OCI-LY1 (cell line): ENCODE measurements around the gene C1QTNF3.
"Not testable (repeated sequence)": the region's sequence is repeated elsewhere in the genome, so short reads cannot be mapped to it uniquely, and the experiment has no call there.

Experiments used
- H2AFZ ChIP-seq: fragments of 200-600 bp; sonication (generic), shearing (Covaris generic); 2 replicates; pipeline ENCODE4 v1.6.0; 2014; ENCODE audit warnings: antibody characterized with exemption, mild to moderate bottlenecking, low read length
- H3F3A ChIP-seq: fragments of 200-600 bp; sonication (generic), shearing (Covaris generic); 2 replicates; pipeline ENCODE4 v1.6.0; 2014; ENCODE audit warnings: mild to moderate bottlenecking, antibody characterized with exemption, low read length, moderate library complexity; ENCODE audit not compliant: insufficient read depth
- H3K27ac ChIP-seq: fragments of 200-600 bp; sonication (generic); 2 replicates; pipeline ENCODE4 v1.5.1; 2014; ENCODE audit warnings: low read length, mixed run types, mild to moderate bottlenecking, low read depth; ENCODE audit not compliant: poor library complexity, severe bottlenecking
- H3K27me3 ChIP-seq: fragments of 200-600 bp; sonication (generic); 2 replicates; pipeline ENCODE4 v1.6.0; 2014; ENCODE audit warnings: antibody characterized with exemption, mild to moderate bottlenecking, low read length, moderate library complexity; ENCODE audit not compliant: insufficient read depth
- H3K36me3 ChIP-seq: fragments of 200-600 bp; sonication (generic); 2 replicates; pipeline ENCODE4 v1.6.1; 2014; ENCODE audit warnings: mild to moderate bottlenecking, antibody characterized with exemption, low read length, moderate library complexity, mixed read lengths; ENCODE audit not compliant: insufficient read depth
- H3K4me1 ChIP-seq: fragments of 200-600 bp; sonication (generic); 2 replicates; pipeline ENCODE4 v1.5.1; 2014; ENCODE audit warnings: mild to moderate bottlenecking, low read length, moderate library complexity; ENCODE audit not compliant: insufficient read depth, severe bottlenecking
- H3K4me2 ChIP-seq: fragments of 200-600 bp; sonication (generic), shearing (Covaris generic); 2 replicates; pipeline ENCODE4 v1.6.1; 2014; ENCODE audit warnings: low read length
- H3K4me3 ChIP-seq: fragments of 200-600 bp; sonication (generic); 2 replicates; pipeline ENCODE4 v1.5.1; 2014; ENCODE audit warnings: low read length, low read depth, mild to moderate bottlenecking, mixed read lengths; ENCODE audit not compliant: poor library complexity, severe bottlenecking
- H3K79me2 ChIP-seq: fragments of 200-600 bp; shearing (Covaris generic); 2 replicates; pipeline ENCODE4 v1.6.1; 2016; ENCODE audit warnings: mixed run types, low read length, mixed read lengths; ENCODE audit not compliant: insufficient read depth
- H3K9ac ChIP-seq: fragments of 200-600 bp; sonication (generic), shearing (Covaris generic); 2 replicates; pipeline ENCODE4 v1.6.1; 2014; ENCODE audit warnings: mild to moderate bottlenecking, low read length, mixed read lengths
- H3K9me2 ChIP-seq: fragments of 200-600 bp; sonication (generic), shearing (Covaris generic); 2 replicates; pipeline ENCODE4 v1.6.1; 2014; ENCODE audit warnings: low read depth, mild to moderate bottlenecking, low read length, mixed read lengths
- H3K9me3 ChIP-seq: fragments of 200-600 bp; shearing (Covaris generic); 2 replicates; pipeline ENCODE4 v1.6.1; 2014; ENCODE audit warnings: low read length, mixed read lengths
- H4K20me1 ChIP-seq: fragments of 200-600 bp; sonication (generic), shearing (Covaris generic); 2 replicates; pipeline ENCODE4 v1.6.0; 2016; ENCODE audit warnings: mild to moderate bottlenecking, low read length; ENCODE audit not compliant: insufficient read depth
- EZH2 ChIP-seq: fragments of 200-600 bp; sonication (generic), shearing (Covaris generic); IDR thresholded peaks from 2 replicates; pipeline ENCODE4 v1.8.0; 2017; ENCODE audit warnings: borderline replicate concordance, mixed run types, mild to moderate bottlenecking, antibody characterized with exemption, low read length, moderate library complexity, mixed read lengths
- TF ChIP-seq, protein P1 (sequence below): fragments of 200-600 bp; sonication (generic), shearing (Covaris generic); IDR thresholded peaks from 2 replicates; pipeline ENCODE4 v1.5.1; 2017; ENCODE audit warnings: mild to moderate bottlenecking, antibody characterized with exemption, low read length, moderate library complexity, mixed read lengths

C1QTNF3 gene

DNA sequence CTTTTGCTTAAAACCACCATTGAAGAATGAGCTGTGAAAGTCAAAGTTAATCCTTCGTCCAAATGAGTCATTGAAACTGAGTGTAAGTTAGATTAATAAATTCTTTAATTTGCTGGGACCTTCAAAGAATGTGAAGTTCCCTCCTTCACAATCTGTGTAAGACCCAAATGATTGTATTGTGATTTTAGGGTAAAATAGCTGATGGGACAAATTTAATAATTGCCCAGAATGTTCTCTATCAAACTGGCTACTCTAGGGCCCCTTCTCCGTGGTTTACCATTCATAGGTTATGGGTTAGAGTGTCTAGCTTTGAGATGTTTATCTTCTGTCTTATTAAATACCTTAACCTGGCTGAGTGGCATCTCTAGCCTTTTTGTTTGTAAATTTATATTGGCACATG lies 11.9 kb downstream of the C1QTNF3 start:
- Histone ChIP-seq H4K20me1 (no peaks in the 10 kb centered on the region), H3K4me2 (no peak overlapping the region), H3K9me2 (no peaks in the 10 kb centered on the region), H3K4me1 (no peaks in the 10 kb centered on the region), H3K9ac (no peak overlapping the region), H3K27ac (no peak overlapping the region), H3F3A (no peaks in the 10 kb centered on the region), H3K79me2 (no peaks in the 10 kb centered on the region), H3K27me3 (no peaks in the 10 kb centered on the region), H3K9me3 (no peaks in the 10 kb centered on the region), H2AFZ (no peak overlapping the region), H3K4me3 (no peak overlapping the region), H3K36me3 (no peaks in the 10 kb centered on the region; the same call in 1 of the 2 replicates)
- TF ChIP-seq, protein P1, sequence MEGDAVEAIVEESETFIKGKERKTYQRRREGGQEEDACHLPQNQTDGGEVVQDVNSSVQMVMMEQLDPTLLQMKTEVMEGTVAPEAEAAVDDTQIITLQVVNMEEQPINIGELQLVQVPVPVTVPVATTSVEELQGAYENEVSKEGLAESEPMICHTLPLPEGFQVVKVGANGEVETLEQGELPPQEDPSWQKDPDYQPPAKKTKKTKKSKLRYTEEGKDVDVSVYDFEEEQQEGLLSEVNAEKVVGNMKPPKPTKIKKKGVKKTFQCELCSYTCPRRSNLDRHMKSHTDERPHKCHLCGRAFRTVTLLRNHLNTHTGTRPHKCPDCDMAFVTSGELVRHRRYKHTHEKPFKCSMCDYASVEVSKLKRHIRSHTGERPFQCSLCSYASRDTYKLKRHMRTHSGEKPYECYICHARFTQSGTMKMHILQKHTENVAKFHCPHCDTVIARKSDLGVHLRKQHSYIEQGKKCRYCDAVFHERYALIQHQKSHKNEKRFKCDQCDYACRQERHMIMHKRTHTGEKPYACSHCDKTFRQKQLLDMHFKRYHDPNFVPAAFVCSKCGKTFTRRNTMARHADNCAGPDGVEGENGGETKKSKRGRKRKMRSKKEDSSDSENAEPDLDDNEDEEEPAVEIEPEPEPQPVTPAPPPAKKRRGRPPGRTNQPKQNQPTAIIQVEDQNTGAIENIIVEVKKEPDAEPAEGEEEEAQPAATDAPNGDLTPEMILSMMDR = no peak
- TF ChIP-seq EZH2 = no peak

DNA sequence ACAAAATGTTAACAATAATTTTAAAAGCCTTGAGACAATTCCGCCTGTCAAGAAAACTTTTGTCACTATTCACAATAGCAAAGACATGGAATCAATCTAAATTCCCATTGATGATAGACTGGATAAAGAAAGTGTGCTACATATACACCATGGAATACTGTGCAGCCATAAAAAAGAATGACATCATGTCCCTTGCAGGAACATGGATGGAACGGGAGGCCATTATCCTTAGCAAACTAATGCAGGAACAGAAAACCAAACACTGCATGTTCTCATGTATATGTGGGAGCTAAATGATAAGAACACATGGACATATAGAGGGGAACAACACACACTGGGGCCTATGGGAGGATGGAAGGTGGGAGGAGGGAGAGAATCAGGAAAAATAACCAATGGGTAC lies 12.4 kb downstream of the C1QTNF3 start:
- H3K79me2 ChIP-seq, H3K27me3 ChIP-seq, H3K4me3 ChIP-seq, H2AFZ ChIP-seq, H3K9me2 ChIP-seq, H3F3A ChIP-seq, H3K4me2 ChIP-seq, H3K36me3 ChIP-seq, H3K4me1 ChIP-seq, H4K20me1 ChIP-seq, H3K9me3 ChIP-seq, H3K9ac ChIP-seq, H3K27ac ChIP-seq: not testable (repeated sequence)

DNA sequence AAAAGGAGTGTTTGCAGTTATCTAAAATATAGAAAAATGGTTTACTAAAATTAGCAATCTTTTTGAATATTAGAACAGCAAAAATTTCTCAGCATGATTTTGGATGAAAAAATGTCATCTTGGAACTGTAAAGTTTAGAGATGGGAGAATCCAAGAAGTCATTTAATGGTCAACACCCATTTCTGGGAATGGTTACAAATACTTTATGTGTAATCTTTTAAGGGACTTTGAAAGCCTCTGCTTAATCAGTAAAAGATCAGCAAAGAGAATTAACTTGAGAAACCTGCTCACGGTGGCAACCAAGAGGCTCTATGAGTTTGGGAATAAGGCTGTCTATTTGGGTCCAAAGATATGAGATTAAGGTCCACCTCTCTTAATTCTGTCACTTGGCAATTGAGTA lies 13.0 kb downstream of the C1QTNF3 start:
- no peak overlapping the region for H3K9ac ChIP-seq
- H2AFZ ChIP-seq = no peak overlapping the region
- no peak for TF ChIP-seq EZH2
- TF ChIP-seq, protein P1 = no peak
- no peaks in the 10 kb centered on the region for H4K20me1 ChIP-seq
- no peaks in the 10 kb centered on the region for H3F3A ChIP-seq
- H3K4me1 ChIP-seq = no peaks in the 10 kb centered on the region
- no peaks in the 10 kb centered on the region for H3K9me2 ChIP-seq
- no peak overlapping the region for H3K4me2 ChIP-seq
- no peaks in the 10 kb centered on the region for H3K27me3 ChIP-seq
- no peaks in the 10 kb centered on the region for H3K9me3 ChIP-seq
- no peaks in the 10 kb centered on the region; the same call in 1 of the 2 replicates for H3K36me3 ChIP-seq
- no peaks in the 10 kb centered on the region for H3K79me2 ChIP-seq
- no peak overlapping the region for H3K4me3 ChIP-seq
- no peak overlapping the region for H3K27ac ChIP-seq

DNA sequence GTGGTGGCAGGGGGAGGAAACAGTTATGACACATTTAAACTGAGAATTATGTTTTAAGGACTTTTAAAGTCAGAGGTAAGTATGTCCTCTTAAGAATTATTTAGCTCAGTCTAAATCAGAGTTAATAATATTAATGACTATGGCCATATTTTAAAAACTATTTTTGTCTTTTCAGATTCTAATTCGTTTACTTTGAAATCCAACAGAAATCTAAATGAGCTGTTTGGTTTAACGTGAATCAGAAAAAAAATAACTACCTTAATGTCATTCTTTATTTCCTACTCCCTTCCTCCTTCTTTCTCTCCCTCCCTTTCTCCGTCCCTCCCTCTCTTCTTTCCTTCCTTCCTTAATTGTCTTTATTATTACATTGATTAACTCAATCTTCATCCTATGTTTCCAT lies 14.7 kb downstream of the C1QTNF3 start:
- Histone ChIP-seq H3K27ac (no peak overlapping the region), H3K79me2 (no peaks in the 10 kb centered on the region), H3K9me2 (no peaks in the 10 kb centered on the region), H2AFZ (no peak overlapping the region), H3K9me3 (no peaks in the 10 kb centered on the region), H3F3A (no peaks in the 10 kb centered on the region), H4K20me1 (no peaks in the 10 kb centered on the region), H3K4me3 (no peak overlapping the region), H3K27me3 (no peaks in the 10 kb centered on the region), H3K4me2 (no peak overlapping the region), H3K4me1 (no peaks in the 10 kb centered on the region), H3K36me3 (no peaks in the 10 kb centered on the region), H3K9ac (no peak overlapping the region)
- TF ChIP-seq EZH2 = no peak
